ENCODE data around the gene HOMER1. TPM values are rescaled to one million over a fixed set of nuclear protein-coding genes. Genes with fewer than 3 reads are reported as not detected.
A peak's percentile ranks its signal among the peaks of the same experiment; 100 is the strongest.

HOMER1 gene
- total RNA-seq, 1 experiment from 2014 or later = 17.2 TPM

DNA sequence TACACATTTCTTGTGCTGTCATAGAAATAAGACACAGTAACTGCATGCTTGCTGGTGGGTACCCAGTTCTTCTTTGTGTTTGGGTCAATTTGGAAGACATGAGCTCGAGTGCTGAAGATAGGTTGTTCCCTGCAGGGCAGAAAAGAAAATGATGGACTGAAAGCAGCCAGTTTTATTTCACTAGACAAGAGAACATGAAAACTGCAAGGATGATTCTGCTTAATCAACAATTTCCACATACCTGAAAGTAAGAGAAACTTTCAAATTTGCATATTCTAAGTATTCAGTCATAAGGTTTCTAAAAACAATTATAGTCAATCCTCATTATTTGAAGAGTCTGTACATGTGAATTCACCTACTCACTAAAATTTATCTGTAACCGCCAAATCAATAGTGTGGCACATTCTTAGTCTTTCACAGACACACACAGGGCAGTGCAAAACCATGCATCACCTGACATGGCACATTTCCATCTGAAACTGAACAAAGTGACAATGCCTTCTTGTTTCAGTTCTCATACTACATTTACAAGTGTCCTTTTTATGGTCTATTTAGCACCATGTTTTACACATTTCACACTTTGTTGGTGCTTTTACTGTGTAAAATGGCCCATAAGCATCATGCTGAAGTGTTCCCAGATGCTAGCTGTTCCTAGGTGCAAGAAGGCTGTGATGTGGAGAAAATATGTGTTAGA is 56.9 kb downstream of the HOMER1 start:
- H3K27ac Mint-ChIP-seq (ENCODE audit: low read depth, unreplicated experiment) = no peak overlapping the region
- H3K4me3 Mint-ChIP-seq (ENCODE audit: unreplicated experiment) = no peak overlapping the region
- TF ChIP-seq, protein P1, sequence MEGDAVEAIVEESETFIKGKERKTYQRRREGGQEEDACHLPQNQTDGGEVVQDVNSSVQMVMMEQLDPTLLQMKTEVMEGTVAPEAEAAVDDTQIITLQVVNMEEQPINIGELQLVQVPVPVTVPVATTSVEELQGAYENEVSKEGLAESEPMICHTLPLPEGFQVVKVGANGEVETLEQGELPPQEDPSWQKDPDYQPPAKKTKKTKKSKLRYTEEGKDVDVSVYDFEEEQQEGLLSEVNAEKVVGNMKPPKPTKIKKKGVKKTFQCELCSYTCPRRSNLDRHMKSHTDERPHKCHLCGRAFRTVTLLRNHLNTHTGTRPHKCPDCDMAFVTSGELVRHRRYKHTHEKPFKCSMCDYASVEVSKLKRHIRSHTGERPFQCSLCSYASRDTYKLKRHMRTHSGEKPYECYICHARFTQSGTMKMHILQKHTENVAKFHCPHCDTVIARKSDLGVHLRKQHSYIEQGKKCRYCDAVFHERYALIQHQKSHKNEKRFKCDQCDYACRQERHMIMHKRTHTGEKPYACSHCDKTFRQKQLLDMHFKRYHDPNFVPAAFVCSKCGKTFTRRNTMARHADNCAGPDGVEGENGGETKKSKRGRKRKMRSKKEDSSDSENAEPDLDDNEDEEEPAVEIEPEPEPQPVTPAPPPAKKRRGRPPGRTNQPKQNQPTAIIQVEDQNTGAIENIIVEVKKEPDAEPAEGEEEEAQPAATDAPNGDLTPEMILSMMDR (IDR thresholded peaks at IDR 0.05; ENCODE audit: unreplicated experiment) = no peak
- no peaks in the 10 kb centered on the region for H3K36me3 Mint-ChIP-seq (ENCODE audit: insufficient read depth, unreplicated experiment)
- DNase-seq (ENCODE audit: unreplicated experiment) = no peak
- no peaks in the 10 kb centered on the region for H3K4me1 Mint-ChIP-seq (ENCODE audit: insufficient read depth, unreplicated experiment)
- no peaks in the 10 kb centered on the region for H3K27me3 Mint-ChIP-seq (ENCODE audit: insufficient read depth, unreplicated experiment)
- POLR2A ChIA-PET = interaction anchor here (1.1 kb wide), 1 partner anchor 9 kb away, joined by 7 read pairs; no protein-coding TSS in a partner anchor
- BruUV-seq (replicated peaks) = no TSS peak
- CTCF ChIA-PET = no interaction called here
- H3K9me3 Mint-ChIP-seq (ENCODE audit: unreplicated experiment) = no peaks in the 10 kb centered on the region
- intact Hi-C loops (cut with micrococcal nuclease) = no loop called here

DNA sequence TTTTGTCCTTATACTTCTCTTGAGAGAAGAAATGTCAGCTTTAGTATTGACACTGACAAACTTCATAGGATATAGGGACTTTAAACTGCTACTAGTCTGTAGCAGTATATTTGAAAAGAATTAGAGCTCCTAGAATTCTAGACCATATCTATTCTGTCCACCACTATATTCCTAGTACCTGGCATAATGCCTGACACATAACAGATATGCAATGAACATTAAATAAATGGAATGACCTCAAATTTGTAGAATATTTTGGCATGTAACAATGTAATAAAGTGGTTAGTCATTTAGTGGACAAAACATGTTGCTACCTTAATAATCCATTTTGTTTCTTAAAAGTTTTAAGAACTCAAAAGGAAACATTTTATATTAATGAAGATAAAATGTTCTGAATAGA is 57.5 kb downstream of the HOMER1 start:
- intact Hi-C loops (cut with micrococcal nuclease) = no loop called here
- no peak overlapping the region for H3K4me3 Mint-ChIP-seq (ENCODE audit: unreplicated experiment)
- H3K27me3 Mint-ChIP-seq (ENCODE audit: insufficient read depth, unreplicated experiment) = no peaks in the 10 kb centered on the region
- ChIA-PET CTCF (interaction anchor here (0.6 to 0.8 kb wide), 2 partner anchors 8 to 18 kb away, joined by 3 to 9 read pairs; no protein-coding TSS in a partner anchor), POLR2A (interaction anchor here (1.1 kb wide), 1 partner anchor 9 kb away, joined by 7 read pairs; no protein-coding TSS in a partner anchor)
- TF ChIP-seq, protein P1 (IDR thresholded peaks at IDR 0.05; ENCODE audit: unreplicated experiment) = no peak
- H3K9me3 Mint-ChIP-seq (ENCODE audit: unreplicated experiment) = no peaks in the 10 kb centered on the region
- BruUV-seq (replicated peaks) = TSS peak; percentile 23
- no peak overlapping the region for H3K27ac Mint-ChIP-seq (ENCODE audit: low read depth, unreplicated experiment)
- H3K36me3 Mint-ChIP-seq (ENCODE audit: insufficient read depth, unreplicated experiment) = no peaks in the 10 kb centered on the region
- DNase-seq (ENCODE audit: unreplicated experiment) = no peak
- H3K4me1 Mint-ChIP-seq (ENCODE audit: insufficient read depth, unreplicated experiment) = no peaks in the 10 kb centered on the region

GRCh38 chr5:79454043-79454442 is 59.9 kb downstream of the HOMER1 start:
- Mint-ChIP-seq H3K4me3 (ENCODE audit: unreplicated experiment) (no peak overlapping the region), H3K9me3 (ENCODE audit: unreplicated experiment) (no peaks in the 10 kb centered on the region), H3K27me3 (ENCODE audit: insufficient read depth, unreplicated experiment) (no peaks in the 10 kb centered on the region), H3K4me1 (ENCODE audit: insufficient read depth, unreplicated experiment) (no peaks in the 10 kb centered on the region), H3K27ac (ENCODE audit: low read depth, unreplicated experiment) (no peak overlapping the region), H3K36me3 (ENCODE audit: insufficient read depth, unreplicated experiment) (no peaks in the 10 kb centered on the region)
- CTCF ChIA-PET = interaction anchor here (0.6 to 2.6 kb wide), 2 partner anchors 10 to 43 kb away, joined by 3 to 11 read pairs; no protein-coding TSS in a partner anchor
- BruUV-seq (replicated peaks) = no TSS peak
- intact Hi-C loops (cut with micrococcal nuclease) = no loop called here
- TF ChIP-seq, protein P1 (IDR thresholded peaks at IDR 0.05; ENCODE audit: unreplicated experiment) = no peak
- no peak for DNase-seq (ENCODE audit: unreplicated experiment)
- POLR2A ChIA-PET = no interaction called here

DNA sequence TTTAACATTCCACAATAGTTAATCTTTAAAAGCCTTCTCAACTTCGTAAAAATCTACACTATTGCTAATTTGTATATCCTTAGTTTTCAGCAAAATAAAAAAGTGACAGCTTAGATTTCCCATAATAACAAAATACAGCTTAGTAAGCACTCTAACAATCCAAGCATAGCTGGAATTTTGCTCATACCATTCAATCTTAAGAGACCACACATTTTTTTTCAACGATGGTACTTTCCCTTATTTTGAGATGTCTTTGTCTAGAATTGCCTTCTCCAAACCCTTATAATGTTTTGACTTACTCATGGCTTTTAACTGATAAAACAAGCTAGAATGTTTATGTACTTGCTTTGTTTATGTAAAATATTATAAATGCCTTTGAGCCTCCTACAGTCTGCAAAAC is 65.6 kb downstream of the HOMER1 start:
- no peaks in the 10 kb centered on the region for H3K9me3 Mint-ChIP-seq (ENCODE audit: unreplicated experiment)
- BruUV-seq (replicated peaks) = no TSS peak
- H3K4me3 Mint-ChIP-seq (ENCODE audit: unreplicated experiment) = no peak overlapping the region
- ChIA-PET POLR2A (interaction anchor here (1.2 to 1.8 kb wide), 3 partner anchors 8 to 212 kb away, joined by 6 to 10 read pairs (median 7); partner anchors contain the start of gene JMY), CTCF (interaction anchor here (0.6 to 2.8 kb wide), 7 partner anchors 12 to 423 kb away, joined by 3 to 7 read pairs (median 4); no protein-coding TSS in a partner anchor)
- no peaks in the 10 kb centered on the region for H3K36me3 Mint-ChIP-seq (ENCODE audit: insufficient read depth, unreplicated experiment)
- DNase-seq (ENCODE audit: unreplicated experiment) = no peak
- no peaks in the 10 kb centered on the region for H3K4me1 Mint-ChIP-seq (ENCODE audit: insufficient read depth, unreplicated experiment)
- intact Hi-C loops (cut with micrococcal nuclease) = no loop called here
- TF ChIP-seq, protein P1 (IDR thresholded peaks at IDR 0.05; ENCODE audit: unreplicated experiment) = no peak
- peak overlapping the region; percentile 23 for H3K27ac Mint-ChIP-seq (ENCODE audit: low read depth, unreplicated experiment)
- no peaks in the 10 kb centered on the region for H3K27me3 Mint-ChIP-seq (ENCODE audit: insufficient read depth, unreplicated experiment)

Data from MCF 10A (cell line).